HUDEP-2 (cell line): ENCODE results near the gene RBM15.
A peak's percentile ranks its signal among the peaks of the same experiment; 100 is the strongest.

Experiments used
- DNase-seq, 76 experiments: peaks; one replicate each; lab custom pipeline; 2025; ENCODE audit not compliant: unreplicated experiment in 76 of 76; lab: John Stamatoyannopoulos, UW

RBM15 gene, protein sequence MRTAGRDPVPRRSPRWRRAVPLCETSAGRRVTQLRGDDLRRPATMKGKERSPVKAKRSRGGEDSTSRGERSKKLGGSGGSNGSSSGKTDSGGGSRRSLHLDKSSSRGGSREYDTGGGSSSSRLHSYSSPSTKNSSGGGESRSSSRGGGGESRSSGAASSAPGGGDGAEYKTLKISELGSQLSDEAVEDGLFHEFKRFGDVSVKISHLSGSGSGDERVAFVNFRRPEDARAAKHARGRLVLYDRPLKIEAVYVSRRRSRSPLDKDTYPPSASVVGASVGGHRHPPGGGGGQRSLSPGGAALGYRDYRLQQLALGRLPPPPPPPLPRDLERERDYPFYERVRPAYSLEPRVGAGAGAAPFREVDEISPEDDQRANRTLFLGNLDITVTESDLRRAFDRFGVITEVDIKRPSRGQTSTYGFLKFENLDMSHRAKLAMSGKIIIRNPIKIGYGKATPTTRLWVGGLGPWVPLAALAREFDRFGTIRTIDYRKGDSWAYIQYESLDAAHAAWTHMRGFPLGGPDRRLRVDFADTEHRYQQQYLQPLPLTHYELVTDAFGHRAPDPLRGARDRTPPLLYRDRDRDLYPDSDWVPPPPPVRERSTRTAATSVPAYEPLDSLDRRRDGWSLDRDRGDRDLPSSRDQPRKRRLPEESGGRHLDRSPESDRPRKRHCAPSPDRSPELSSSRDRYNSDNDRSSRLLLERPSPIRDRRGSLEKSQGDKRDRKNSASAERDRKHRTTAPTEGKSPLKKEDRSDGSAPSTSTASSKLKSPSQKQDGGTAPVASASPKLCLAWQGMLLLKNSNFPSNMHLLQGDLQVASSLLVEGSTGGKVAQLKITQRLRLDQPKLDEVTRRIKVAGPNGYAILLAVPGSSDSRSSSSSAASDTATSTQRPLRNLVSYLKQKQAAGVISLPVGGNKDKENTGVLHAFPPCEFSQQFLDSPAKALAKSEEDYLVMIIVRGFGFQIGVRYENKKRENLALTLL

DNA sequence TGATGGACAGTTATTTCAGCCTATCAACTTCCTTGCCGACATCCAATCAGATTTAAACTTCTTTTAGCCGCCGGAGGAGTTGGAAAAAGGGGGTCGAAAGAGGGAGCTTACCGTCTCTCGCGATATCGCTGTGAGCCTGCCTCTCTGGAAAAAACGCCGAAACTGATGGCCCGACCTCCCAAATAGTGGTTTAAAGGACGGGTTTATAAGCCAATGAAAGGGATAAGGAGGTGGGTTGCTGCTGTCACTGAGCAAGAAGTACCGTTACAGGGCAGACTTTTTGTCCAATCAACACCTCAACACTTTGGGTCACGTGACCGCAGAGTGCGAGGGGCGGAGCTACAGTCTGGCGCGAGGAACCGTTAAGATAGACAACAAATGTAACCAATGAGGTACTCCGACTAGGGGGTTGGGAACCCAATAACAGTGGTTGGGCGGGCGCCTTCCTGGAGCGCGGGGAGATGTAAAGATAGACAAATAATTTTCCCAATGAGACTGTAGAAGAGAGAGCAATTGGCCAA lies at the start of gene RBM15:
Gene RBM15, plus strand, starts transcription at position 492 of the 521 bp plus-strand sequence. Its CDS starts 29 bp downstream, at position 521.
- peak in 75 of 76 experiments; percentile 79 to 100 (median 98) for DNase-seq

DNA sequence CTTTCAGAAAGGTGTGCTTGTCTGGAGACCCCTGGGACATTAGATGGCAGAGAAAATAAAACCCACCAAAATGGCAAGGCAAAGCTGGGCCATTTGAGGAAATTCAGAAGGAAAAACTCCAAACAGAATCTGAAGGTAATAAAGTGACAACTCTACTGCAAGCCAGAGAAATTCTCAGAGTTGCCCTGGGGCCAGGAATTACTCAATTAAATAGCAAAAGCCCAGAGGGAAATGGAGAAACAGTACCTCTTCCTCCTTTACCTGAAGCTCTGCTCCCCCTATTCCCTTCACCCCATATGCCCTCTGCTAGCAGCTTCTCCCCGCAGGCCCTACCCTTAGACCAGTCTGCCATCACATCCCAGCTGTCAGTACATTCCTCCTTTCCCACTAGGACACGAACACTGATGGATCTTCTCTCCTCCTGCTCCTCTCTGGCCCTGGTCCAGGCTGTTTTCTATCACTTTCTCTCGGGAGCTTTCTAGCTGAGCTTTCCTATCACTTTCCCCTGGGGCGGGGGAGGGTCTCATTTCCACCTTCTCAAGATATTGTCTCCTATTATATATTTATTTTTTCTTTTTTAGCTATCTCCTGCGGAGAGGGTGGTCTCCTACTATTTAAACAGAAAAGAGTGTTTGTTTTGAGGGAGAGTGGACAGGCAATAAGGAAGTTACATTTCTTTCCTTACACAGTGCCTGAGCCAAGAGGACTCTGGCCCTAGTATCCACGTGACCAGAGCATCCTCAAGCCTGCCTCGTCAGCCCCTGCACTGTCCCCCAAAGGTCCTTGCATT lies 47.7 kb upstream of the RBM15 start:
- DNase-seq = no peak

DNA sequence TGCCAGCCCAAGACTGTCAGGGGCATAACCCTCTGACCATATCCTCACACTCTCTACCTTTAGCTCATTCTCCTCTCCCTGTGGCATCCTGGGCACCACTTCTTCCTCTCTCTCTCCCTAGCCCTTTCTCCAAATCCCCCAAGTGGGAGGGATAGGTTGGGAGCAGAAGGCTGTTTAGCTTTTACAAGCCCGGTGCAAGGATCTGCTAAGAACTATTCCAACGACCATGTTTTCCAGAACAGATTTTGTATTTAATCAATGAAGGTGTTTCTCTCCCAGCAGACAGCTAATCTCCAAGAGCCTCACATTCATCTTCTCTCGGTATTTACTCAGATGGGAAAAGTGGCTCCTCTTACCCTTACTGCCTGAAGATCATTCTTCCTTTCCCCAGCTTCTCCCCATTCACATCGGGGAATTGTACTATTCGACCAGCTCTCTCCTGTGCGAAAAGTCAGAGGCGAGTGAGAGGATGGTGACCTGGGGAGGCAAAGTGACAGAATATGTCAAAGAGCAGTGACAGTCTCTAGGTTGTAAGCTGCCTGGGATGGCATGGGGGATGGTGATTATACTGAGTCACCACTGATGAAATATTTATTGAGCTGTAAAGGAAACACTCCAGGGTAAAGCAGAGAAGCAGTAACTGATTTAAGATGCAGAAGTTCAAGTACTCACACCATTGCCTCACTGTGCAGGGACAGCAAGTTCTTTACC lies 47.0 kb upstream of the RBM15 start:
- no peak for DNase-seq

DNA sequence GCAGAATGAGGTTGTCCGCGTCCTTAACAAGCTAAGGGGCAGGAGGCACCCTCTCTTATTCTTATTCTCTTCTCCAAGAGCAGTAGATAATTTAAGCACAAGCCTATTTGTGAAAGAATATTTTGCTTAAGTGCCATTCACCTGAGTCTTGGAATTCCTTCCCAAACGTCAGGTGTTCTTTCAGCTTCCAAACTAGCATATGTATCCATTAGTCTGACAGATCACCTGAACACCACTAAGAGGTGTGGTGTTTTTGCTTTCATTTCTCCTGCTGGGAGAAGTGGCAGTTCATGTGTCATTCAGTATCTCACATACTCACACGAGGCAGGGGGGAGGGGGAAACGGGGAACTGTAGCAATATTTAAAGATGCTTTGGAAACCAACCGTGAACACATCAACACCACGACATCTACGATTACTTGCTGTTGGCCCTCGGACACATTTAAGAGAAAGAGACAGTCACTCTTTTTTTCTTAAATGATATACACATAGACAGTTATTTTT lies 45.5 kb upstream of the RBM15 start:
- DNase-seq = no peak

DNA sequence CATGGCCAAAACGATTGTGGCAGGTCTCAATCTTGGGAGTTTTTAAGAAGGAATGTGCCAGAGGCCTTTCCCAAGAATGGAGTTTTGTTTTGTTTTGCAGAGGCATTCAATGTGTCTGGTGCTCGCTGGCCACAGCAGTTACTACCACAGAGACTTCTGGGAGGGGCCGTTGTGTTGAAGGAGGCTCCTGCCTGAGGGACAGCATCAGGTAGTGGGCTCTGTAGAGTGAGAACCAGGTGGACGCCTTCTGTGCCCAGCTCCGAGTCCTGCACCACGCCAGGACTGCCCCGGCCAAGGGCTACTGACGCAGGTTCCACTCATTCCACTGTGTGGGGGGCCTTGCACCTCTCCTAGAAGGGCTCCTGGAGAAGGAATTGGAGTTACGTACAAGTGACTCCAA lies 44.9 kb upstream of the RBM15 start:
- no peak for DNase-seq

DNA sequence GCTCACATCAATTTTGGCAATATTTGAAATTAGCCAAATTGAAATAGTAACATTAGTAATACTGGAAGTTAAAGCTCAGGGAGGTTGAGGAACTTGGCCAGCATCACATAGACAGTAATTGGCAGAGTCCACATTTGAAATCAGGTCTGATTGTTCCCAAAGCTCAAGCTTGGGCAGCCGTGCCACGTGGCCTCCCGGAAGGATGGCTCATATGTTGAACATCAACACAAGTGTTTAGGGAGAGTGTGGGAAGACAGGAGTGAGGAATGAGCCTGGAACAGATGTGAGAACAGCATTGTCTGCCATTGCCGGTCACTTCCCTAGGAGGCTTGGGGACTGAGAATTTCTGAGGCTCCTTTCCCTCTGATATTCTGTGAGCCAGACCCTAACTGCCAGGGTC lies 40.2 kb upstream of the RBM15 start:
- no peak for DNase-seq

DNA sequence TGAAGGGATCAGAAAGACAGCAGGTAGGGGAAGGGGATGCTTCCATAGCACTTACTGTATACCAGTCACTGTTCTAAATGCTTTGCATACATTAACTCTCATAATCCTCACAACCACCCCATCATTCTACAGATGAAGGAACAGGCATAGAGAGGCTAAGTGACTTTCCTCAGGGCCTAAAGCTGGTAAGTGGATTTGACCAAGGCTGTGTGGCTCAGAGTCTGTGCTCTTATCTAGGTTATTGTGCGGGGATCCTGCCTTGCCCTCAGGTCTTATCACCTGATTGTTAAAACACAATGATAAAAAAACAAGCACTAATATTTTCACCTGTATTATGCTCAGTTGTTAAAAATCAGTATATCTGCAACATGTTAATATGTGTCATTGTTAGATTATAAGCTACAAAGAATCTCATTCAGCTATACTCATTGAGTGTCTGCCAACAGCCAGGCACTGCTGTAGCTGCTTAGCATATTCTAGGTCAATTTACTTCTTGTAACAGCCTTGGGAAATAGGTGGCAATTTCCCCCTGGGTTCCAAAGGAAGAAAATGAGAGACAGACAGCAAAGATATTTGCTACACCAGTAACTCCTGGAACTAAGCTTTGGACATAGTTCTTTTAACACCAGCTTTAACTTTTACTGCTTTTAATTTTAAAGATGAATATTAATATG lies 38.6 kb upstream of the RBM15 start:
- DNase-seq = no peak

DNA sequence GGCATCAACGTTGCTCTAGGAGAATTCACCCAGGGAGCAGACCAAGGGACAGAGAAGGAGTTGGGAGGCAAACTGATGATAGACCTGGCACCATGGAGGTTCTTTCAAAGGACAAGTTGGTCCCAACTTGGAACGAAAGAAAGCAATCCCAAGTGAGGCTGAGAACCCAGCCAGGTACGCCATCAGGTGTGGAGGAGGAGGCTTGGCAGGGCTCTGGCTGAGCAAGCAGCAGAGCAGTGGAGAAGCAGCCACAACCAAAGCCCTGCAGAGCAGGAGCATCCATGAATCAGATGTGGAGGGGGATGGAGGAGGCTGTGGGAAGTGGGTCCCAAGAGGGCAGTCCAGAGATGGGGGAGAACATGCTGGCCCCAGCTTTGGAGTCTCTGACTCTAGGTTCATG lies 36.3 kb upstream of the RBM15 start:
- DNase-seq = no peak

DNA sequence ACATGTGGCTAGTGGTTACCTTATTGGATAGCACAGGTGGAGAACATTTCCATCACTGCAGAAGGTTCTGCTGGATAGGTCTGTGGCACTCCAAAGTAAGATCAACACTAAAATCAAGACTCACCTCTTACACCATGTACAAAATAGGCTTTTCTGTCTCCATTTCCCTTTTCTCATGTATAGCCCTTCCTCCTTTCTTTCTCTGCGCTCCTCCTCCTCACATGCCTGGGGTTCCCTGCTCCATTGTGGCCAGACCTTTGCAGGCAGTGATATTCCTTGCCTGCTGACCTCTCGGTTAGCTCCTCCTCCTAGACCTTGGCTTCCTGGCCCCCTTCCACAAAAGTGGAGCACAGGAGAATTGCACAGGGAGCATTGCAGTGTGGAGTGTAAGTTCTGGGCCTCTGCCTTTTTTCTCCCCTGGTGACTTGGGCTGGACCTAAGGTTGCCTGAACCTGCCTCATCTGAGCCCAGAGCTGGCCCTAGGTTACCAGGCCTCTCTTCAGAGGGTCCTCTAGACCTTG lies 33.2 kb upstream of the RBM15 start:
- DNase-seq = no peak

DNA sequence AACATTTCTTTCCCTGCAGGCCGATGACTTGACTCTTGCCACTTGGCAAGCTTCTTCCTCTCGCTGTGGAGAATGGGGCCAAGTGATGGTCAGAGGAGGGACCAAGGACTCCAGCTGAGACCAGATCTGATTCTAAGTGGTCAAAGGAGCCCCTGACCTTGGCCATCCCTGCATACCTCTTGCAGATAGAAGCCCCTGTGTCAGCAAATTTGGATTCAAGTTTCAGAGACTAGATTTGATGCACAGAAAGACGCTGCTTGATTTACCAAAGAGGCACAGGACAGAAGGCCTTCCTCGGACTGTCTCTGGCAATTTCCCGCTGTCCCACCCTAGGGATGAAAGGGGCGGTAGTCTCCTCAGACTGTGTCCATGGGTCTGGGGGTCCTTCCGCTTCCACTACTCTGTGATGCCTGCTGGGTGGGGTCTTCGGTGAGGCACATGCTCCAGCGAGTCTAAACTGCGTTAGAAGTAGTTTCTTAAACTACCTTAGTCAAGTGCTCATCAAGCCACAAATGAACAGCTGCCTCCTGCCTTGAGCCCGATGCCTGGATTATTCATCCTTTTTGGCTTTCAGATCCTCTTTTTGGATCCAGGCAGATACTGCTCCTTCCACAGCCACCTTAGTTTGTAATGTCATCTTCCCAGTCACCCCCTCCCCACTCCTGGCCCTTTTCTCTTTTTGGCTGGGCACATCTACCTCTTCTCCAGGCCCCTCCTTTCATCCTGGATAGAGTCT lies 31.8 kb upstream of the RBM15 start:
- no peak for DNase-seq

DNA sequence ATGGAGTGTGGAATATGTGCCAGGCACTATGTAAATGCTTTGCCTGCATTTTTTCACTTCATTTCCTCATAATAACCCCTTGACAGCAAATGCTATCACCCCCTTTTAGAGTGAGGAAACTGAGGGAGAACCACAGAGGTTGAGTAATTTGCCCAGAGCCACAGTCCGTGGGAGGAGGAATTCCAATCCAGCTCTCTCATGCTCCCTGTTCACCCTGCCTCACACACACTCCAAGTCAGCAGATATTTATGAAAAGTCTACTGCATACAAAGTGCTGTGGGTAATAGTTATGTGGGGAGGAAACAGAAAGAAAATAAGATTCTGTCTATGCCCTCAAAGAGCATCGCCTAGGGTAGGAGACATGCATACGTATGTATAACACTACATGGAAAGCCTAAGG lies 30.9 kb upstream of the RBM15 start:
- no peak for DNase-seq

DNA sequence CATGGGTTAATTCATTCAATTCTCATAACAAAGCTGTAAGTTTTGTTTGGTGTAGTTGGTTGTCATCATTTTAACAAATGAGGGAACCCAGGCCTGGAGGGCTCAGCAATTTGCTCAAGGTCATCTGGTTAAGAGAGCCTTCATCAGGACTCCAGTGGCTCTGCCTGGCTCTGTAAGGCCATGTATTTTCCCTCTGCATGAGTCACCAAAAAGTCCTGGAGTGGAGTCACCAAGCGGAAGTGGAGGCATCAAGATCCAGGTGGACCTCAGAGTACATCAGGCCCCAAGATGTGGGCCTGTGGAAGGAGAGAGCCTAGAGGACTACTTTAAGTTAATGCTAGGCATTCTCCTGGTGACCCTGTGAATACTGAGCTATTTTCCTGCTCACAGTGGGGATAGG lies 30.0 kb upstream of the RBM15 start:
- no peak for DNase-seq

DNA sequence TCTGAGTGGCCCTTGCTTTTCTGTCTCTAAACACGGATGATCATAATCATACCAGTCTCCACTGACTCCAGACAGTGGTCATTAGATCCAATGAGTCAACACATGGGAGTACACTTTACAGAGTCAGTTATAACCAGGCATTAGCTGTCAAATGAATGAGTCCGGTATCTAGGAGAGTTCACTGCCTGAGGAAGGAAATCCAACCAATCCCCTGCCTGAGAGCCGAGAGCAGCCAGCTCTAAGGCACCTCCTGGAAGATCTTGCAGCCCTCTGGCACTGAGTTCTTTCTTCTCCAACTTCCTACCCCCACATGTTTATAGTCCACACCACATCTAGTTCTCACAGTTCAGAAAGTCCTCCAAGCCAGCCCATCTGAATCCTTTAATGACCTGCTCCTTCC lies 29.4 kb upstream of the RBM15 start:
- DNase-seq = no peak

DNA sequence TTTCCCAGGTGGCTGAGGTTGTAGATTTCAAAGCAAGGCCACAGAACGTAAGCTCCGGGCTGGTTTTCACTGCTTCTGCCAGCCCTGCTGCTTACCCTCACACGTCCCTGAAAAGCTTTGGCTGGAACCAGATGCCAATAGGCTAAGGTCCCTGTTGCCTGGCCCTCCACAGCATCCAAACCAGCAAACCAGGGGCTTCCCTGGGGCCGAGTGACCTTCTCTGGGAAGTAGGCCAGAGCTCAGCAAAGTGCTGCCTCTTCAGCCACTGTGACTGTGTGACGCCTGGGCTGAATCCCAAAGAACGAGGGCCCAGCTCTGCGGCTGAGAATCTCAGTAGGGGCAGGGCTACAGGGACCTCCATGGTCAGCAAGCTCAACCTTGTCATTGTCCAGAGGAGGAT lies 28.9 kb upstream of the RBM15 start:
- DNase-seq = no peak

DNA sequence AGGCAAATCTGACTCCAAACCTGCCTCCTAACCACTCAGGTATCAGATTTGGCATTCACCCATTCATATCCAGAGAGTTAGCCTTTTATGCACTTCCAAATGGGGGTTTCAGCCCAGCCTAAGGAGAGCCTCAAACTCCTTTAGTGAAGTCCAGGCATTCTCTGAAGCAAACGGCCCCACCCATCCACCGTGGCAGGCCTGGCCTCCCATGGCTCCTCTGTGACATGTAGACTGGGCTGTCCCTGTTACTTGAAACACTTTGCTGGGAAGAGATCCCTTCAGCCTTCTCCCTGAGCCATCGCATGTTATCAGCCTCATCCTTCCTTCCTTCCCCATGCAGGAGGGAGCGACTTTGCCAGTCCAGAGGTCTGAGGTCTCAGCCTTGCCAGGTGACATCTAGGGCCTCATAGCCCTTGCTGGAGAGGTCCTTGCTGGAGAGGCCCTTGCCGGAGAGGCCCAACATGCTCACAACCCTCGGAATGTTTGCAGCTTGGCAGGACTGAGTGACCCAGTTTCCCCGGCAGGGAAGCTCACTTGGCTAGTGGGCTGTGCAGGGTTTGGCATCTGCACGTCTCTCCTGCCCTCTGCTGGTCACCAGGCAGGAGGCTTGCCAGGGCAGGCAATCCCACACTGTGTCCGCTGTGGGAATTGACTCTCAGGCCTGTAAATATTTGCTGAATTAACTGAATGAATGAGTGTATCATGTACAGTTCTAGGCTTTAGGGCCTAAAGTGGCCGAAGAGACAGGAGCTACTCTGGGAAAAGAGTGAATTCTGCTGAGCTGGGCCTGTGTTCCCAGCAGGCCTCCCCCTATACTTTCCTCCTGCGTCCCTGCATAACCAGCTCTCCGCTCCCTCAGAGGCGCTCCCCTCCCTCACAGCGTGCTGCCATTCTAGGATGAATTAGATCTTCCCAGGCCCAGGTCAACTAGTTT lies 26.7 kb upstream of the RBM15 start:
- peak in 50 of 76 experiments; percentile 4 to 69 (median 30) for DNase-seq

DNA sequence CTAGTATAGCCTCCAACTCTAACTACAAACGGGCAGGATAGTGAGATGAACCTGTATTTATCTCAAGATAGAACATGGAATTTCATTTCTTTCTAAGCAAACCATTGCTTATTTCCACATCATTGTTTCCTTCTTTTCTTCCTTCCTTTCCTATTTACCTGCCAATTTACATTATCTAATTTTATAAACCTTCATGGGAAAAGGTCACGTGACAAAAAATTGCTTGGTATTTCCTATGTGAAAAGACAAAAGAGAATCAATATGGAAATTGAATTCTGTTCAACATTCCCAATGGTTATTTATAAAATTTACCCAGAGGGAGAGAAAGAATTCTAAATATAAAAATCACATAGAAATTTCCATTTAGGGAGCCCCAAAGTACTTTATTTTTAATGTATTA lies 22.4 kb upstream of the RBM15 start:
- DNase-seq = no peak

DNA sequence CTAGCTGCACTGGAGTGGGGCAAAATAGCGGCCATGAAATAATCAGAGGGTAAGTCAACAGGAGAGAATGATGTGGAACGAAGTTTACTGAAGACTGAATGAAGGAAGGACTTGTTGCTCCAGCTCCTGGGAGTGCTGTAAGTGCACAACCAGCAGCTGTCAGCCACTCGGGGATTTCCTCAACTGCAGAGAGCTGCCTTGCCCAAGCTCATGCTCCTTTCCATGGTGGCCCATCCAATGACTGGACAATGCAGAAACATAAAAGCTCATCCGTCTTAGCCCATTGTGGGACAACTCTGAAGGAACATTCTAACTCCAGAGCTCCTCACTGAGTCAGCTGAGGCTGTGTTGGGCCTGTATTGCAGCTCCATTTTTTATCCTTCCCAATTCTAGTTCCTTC lies 21.1 kb upstream of the RBM15 start:
- no peak for DNase-seq
